Activated T-helper 1 cell treated with anti-CD3 and anti-CD28 coated beads, Interleukin-2, amount 50 U/mL, for 16 hours (primary cell): ENCODE measurements around the gene BMPR1B.

Experiments
- DNase-seq, 2 donors: peaks; one replicate each; pipeline ENCODE4 v3.0.0-alpha.2; 2020; ENCODE audit warnings: low read depth in 1 of 2, low spot score in 1 of 2

Gene BMPR1B

GRCh38 chr4:95084584-95084983 is 326.8 kb downstream of the BMPR1B start:
- DNase-seq: no peak

- DNase-seq: no peak
These were observed 327.5 kb downstream of the BMPR1B start for GRCh38 chr4:95085124-95085833.

- DNase-seq: no peak
These were observed 328.8 kb downstream of the BMPR1B start for GRCh38 chr4:95086551-95086950.

GRCh38 chr4:95087657-95088455 is 330.1 kb downstream of the BMPR1B start:
- no peak for DNase-seq

- no peak for DNase-seq
These were observed 333.5 kb downstream of the BMPR1B start for GRCh38 chr4:95091272-95091671.

- DNase-seq: no peak
These were observed 335.0 kb downstream of the BMPR1B start for GRCh38 chr4:95092766-95093165.

- no peak for DNase-seq
These were observed 335.7 kb downstream of the BMPR1B start for GRCh38 chr4:95093460-95093859.

GRCh38 chr4:95093936-95094929 is 336.5 kb downstream of the BMPR1B start:
- DNase-seq: no peak

- no peak for DNase-seq
These were observed 337.7 kb downstream of the BMPR1B start for GRCh38 chr4:95095348-95095974.

- DNase-seq: no peak
These were observed 344.5 kb downstream of the BMPR1B start for GRCh38 chr4:95102162-95102790.

GRCh38 chr4:95105112-95105511 is 347.4 kb downstream of the BMPR1B start:
- DNase-seq: no peak

- no peak for DNase-seq
These were observed 348.2 kb downstream of the BMPR1B start for GRCh38 chr4:95105983-95106382.

- no peak for DNase-seq
These were observed 348.7 kb downstream of the BMPR1B start for GRCh38 chr4:95106408-95106928.

GRCh38 chr4:95107004-95107403 is 349.2 kb downstream of the BMPR1B start:
- DNase-seq: no peak

- no peak for DNase-seq
These were observed 349.9 kb downstream of the BMPR1B start for GRCh38 chr4:95107635-95108034.

GRCh38 chr4:95108883-95109421 is 351.2 kb downstream of the BMPR1B start:
- no peak for DNase-seq

- DNase-seq: no peak
These were observed 356.8 kb downstream of the BMPR1B start for GRCh38 chr4:95114521-95114920.

- no peak for DNase-seq
These were observed 360.7 kb downstream of the BMPR1B start for GRCh38 chr4:95118497-95118896.

GRCh38 chr4:95120456-95120855 is 362.7 kb downstream of the BMPR1B start:
- DNase-seq: no peak

- DNase-seq: no peak
These were observed 364.2 kb downstream of the BMPR1B start for GRCh38 chr4:95122001-95122400.
